GM23248 (cell line): ENCODE data around the gene NAV2. TPM values are rescaled to one million over a fixed set of nuclear protein-coding genes. Genes with fewer than 3 reads are reported as not detected.

Experiments
- DNase-seq: peaks from one replicate; pipeline ENCODE4 v3.0.0-alpha.2; 2015
- H2AFZ ChIP-seq: fragments of 200-600 bp; sonication (generic); 2 replicates; pipeline ENCODE4 v1.6.1; 2016; ENCODE audit warnings: antibody characterized with exemption
- H3F3A ChIP-seq: fragments of 200-600 bp; sonication (generic); 2 replicates; pipeline ENCODE4 v1.6.1; 2016; ENCODE audit warnings: mild to moderate bottlenecking, antibody characterized with exemption, mixed run types; ENCODE audit not compliant: insufficient read depth
- H3K27ac ChIP-seq: fragments of 200-600 bp; sonication (generic); 2 replicates; pipeline ENCODE4 v1.5.1; 2016; ENCODE audit warnings: mild to moderate bottlenecking
- H3K27me3 ChIP-seq: fragments of 200-600 bp; sonication (generic); replicated peaks from 2 replicates; pipeline ENCODE4 v1.6.1; 2016; ENCODE audit warnings: mild to moderate bottlenecking; ENCODE audit not compliant: insufficient read depth
- H3K36me3 ChIP-seq: fragments of 200-600 bp; sonication (generic); 2 replicates; pipeline ENCODE4 v1.6.1; 2016; ENCODE audit warnings: low read depth, mild to moderate bottlenecking
- H3K4me1 ChIP-seq: fragments of 200-600 bp; sonication (generic); 2 replicates; pipeline ENCODE4 v1.6.1; 2016; ENCODE audit warnings: mild to moderate bottlenecking; ENCODE audit not compliant: insufficient read depth
- H3K4me2 ChIP-seq: fragments of 200-600 bp; sonication (generic); one replicate; pipeline ENCODE4 v1.6.1; 2016; ENCODE audit warnings: mild to moderate bottlenecking; ENCODE audit not compliant: unreplicated experiment
- H3K4me3 ChIP-seq: fragments of 200-600 bp; sonication (generic); 2 replicates; pipeline ENCODE4 v1.5.1; 2016; ENCODE audit warnings: mild to moderate bottlenecking
- H3K79me2 ChIP-seq: fragments of 200-600 bp; sonication (generic); 2 replicates; pipeline ENCODE4 v1.6.1; 2016; ENCODE audit warnings: mild to moderate bottlenecking; ENCODE audit not compliant: insufficient read depth
- H3K9ac ChIP-seq: fragments of 200-600 bp; sonication (generic); 2 replicates; pipeline ENCODE4 v1.6.1; 2016; ENCODE audit warnings: mild to moderate bottlenecking
- H3K9me2 ChIP-seq: fragments of 200-600 bp; sonication (generic); 2 replicates; pipeline ENCODE4 v1.6.1; 2016; ENCODE audit warnings: mixed run types, mild to moderate bottlenecking, moderate library complexity; ENCODE audit not compliant: insufficient read depth
- H3K9me3 ChIP-seq: fragments of 200-600 bp; sonication (generic); one replicate; pipeline ENCODE4 v1.6.1; 2017; ENCODE audit warnings: low read depth
- H4K20me1 ChIP-seq: fragments of 200-600 bp; sonication (generic); 2 replicates; pipeline ENCODE4 v1.6.0; 2016; ENCODE audit not compliant: insufficient read depth
- EZH2 ChIP-seq: fragments of 200-600 bp; sonication (generic); IDR thresholded peaks from 2 replicates; pipeline ENCODE4 v1.6.1; 2018; ENCODE audit warnings: antibody characterized with exemption, mild to moderate bottlenecking; ENCODE audit not compliant: insufficient read depth, poor library complexity, severe bottlenecking
- EZH2phosphoT487 ChIP-seq: fragments of 200-600 bp; sonication (generic); IDR thresholded peaks from 2 replicates; pipeline ENCODE4 v1.6.1; 2018; ENCODE audit warnings: antibody characterized with exemption, moderate library complexity, mild to moderate bottlenecking, low read depth; ENCODE audit not compliant: insufficient read depth
- WGBS, 2 experiments: methylation state at CpG; one replicate each; pipeline ENCODE4 v1.1.6; 2015 to 2017; ENCODE audit warnings: low lambda C conversion rate in 2 of 2, low coverage in 1 of 2; ENCODE audit errors: missing lambda C conversion rate in 2 of 2; 5-methylcytosine and 5-hydroxymethylcytosine counted together
- in situ Hi-C: fragments of 300-500 bp; cut with MboI; formaldehyde crosslinking; loops from 2 replicates; pipeline ENCODE4 v1.15.0; 2020
- polyA plus RNA-seq: library from polyadenylated mRNA; unstranded; fragments of >200 nt; fragmentation: Nextera tagmentation; extraction: Ambion mirVana; gene quantifications from 2 replicates; pipeline ENCODE4 v1.2.1, GENCODE V29; 2016
- total RNA-seq: library from RNA; depleted of rRNA; stranded (reverse); fragments of >200 nt; shearing (Covaris generic); gene quantifications from 2 replicates; pipeline ENCODE4 v1.2.3, GENCODE V29; 2014

The NAV2 gene
- total and polyA plus RNA-seq, 2 experiments from 2014 or later = 5.7 to 11.9 TPM

DNA sequence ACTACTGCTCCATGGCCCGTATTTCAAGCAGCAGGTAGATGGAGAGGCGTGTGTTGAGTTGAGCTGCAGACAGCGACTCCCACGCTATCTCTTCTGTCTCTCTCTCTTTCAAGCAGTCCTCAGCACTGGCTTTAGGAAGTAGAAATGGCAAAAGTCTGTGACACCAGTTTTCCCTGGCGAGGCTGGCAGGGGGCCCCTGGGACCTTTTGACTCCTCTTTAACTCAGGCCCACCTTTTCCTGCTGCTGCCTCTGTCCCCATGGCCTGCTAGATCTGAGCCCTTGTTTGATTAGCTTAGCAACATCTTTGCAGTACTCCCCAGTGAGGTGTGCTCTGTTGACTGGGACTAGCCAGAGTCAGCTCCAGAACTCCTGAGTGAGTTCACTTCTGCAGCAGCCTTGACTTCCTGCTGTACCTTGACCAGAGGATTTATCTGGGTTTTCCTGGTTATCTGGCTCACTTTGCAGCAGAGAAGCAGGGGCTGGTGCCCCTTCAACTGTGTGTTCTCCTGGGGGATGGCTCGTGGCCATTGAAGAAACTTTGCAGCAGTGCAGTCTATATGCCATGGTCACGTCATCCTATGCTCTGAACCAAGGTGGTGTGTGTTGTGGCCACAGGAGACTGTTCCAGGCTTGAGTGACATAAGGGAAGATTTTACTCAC, 263.8 kb downstream of the NAV2 start:
- peaks cover 81% of the 10 kb centered on the region for H3K79me2 ChIP-seq
- no peak overlapping the region for H3K27ac ChIP-seq
- no peak for DNase-seq
- TF ChIP-seq EZH2 (no peak), EZH2phosphoT487 (no peak)
- H4K20me1 ChIP-seq = no peaks in the 10 kb centered on the region
- H3K36me3 ChIP-seq = 0 out of 2 replicates have a peak, but pooled peaks cover 6% of the 10 kb centered on the region
- peaks cover 29% of the 10 kb centered on the region for H3K4me1 ChIP-seq
- H2AFZ ChIP-seq = no peak overlapping the region
- H3F3A ChIP-seq = peaks cover 39% of the 10 kb centered on the region
- no peak overlapping the region for H3K4me3 ChIP-seq
- H3K9ac ChIP-seq = no peak overlapping the region
- no peak overlapping the region for H3K4me2 ChIP-seq
- WGBS, 2 experiments = 83 to 85% methylated on average over 7 of the region's 7 CpGs
- H3K27me3 ChIP-seq = no peaks in the 10 kb centered on the region
- H3K9me3 ChIP-seq = no peaks in the 10 kb centered on the region
- in situ Hi-C loops = no loop called here
- H3K9me2 ChIP-seq = no peaks in the 10 kb centered on the region

DNA sequence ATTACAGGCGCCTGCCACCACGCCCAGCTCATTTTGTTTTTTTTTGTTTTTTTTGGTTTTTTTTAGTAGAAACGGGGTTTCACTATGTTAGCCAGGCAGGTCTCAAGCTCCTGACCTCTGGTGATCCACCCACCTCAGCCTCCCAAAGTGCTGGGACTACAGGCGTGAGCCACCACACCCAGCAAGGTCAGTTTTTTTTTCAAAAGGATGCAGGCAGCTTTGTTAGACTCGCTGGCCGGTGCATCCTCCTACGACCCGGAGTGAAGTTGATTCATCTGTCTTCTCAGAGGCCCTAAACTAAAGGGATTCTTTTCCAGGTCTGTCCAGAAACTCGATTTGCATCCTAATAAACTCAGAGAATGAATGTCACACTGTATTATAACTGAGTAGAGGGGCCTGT, 265.3 kb downstream of the NAV2 start:
- 95 to 100% methylated on average over 9 of the region's 9 CpGs for WGBS, 2 experiments
- no peaks in the 10 kb centered on the region for H3K36me3 ChIP-seq
- H3K79me2 ChIP-seq = peaks cover 86% of the 10 kb centered on the region
- H3K4me3 ChIP-seq = no peak overlapping the region
- H3K27me3 ChIP-seq = no peaks in the 10 kb centered on the region
- no peak overlapping the region for H3K4me2 ChIP-seq
- TF ChIP-seq EZH2 = no peak
- TF ChIP-seq EZH2phosphoT487 = no peak
- H3K9ac ChIP-seq = 0 out of 2 replicates have a peak overlapping the region, but pooled peaks have one; percentile 65
- H2AFZ ChIP-seq = no peak overlapping the region
- H3K9me2 ChIP-seq = no peaks in the 10 kb centered on the region
- in situ Hi-C loops = no loop called here
- H3F3A ChIP-seq = peaks cover 44% of the 10 kb centered on the region
- peak overlapping the region; percentile 94 for H3K27ac ChIP-seq
- no peaks in the 10 kb centered on the region for H4K20me1 ChIP-seq
- DNase-seq = no peak
- H3K4me1 ChIP-seq = peaks cover 36% of the 10 kb centered on the region
- no peaks in the 10 kb centered on the region for H3K9me3 ChIP-seq

DNA sequence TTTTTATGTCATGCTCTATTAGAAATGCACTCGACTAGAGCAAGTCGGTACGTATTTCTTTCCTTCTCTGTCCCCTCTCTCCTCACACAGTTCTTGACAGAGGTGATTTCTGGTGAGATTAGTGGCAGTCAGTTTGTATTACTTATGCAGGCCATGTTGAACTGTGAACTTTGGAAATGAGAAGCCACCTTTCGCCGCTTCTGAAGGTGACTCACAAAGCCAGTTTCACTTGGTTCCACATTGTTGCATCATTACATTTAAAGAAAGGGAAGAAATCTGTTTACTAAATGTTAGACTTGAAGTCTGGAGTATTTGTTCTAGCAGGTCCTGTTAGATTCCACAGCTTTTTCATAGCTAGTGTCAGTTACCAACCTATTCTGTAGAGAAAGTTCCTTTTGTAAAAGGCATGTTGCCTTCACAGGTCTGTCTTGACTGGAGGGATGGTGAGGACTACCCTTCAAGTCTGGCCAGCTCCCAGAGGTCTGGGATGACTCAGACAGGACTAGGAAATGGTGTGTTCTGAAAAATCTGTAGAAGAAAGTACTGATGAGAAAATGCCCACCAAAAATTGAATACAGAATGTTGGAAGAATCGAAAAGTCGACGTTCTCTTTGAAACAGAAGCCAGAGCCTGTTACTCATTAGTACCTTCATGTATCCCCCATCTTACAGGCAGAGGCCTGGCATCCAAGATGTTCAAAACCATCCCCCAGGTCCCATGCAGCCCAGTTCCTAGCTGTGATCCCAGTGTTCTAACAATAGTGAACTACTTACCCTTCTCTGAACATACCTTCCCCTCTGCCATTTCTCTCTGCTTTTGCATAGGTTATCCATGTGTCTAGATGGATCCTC, 266.3 kb downstream of the NAV2 start:
- Histone ChIP-seq H3K27me3 (no peaks in the 10 kb centered on the region), H4K20me1 (no peaks in the 10 kb centered on the region), H3K36me3 (no peaks in the 10 kb centered on the region), H3K9me3 (no peaks in the 10 kb centered on the region), H3K27ac (peak overlapping the region; percentile 94), H3K4me3 (no peak overlapping the region), H3K4me1 (peaks cover 38% of the 10 kb centered on the region), H3K79me2 (peaks cover 87% of the 10 kb centered on the region), H3F3A (peaks cover 44% of the 10 kb centered on the region), H3K9me2 (no peaks in the 10 kb centered on the region), H2AFZ (peak overlapping the region; percentile 56), H3K9ac (peak overlapping the region; percentile 65), H3K4me2 (peak overlapping the region; percentile 17)
- TF ChIP-seq EZH2phosphoT487 = no peak
- TF ChIP-seq EZH2 = no peak
- DNase-seq = peak; percentile 84
- WGBS, 2 experiments = 70 to 73% methylated on average over 8 of the region's 8 CpGs
- in situ Hi-C loops = no loop called here

DNA sequence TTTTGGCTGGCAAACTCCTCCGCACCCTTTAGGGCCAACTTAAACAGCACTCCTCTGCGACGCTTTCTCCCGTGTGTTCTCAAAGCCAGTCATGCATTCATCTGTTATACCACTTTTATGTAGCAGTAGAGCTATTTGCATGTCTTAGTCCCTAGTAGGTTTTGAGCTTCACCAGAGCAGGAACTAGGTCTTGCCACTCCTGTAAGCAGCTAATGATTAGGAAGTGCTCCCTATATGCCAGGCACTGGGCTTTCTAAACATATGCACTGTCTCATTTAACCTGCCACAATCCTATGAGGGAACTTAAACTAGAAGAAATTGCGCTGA, 266.8 kb downstream of the NAV2 start:
- Histone ChIP-seq H3K27me3 (no peaks in the 10 kb centered on the region), H4K20me1 (no peaks in the 10 kb centered on the region), H3K4me1 (peaks cover 38% of the 10 kb centered on the region), H3K9ac (peak overlapping the region; percentile 65), H3K9me3 (no peaks in the 10 kb centered on the region), H3K27ac (peak overlapping the region; percentile 94), H3K79me2 (peaks cover 87% of the 10 kb centered on the region), H3K4me2 (peak overlapping the region; percentile 17), H3K4me3 (no peak overlapping the region), H3K9me2 (no peaks in the 10 kb centered on the region), H2AFZ (no peak overlapping the region), H3K36me3 (no peaks in the 10 kb centered on the region), H3F3A (peaks cover 44% of the 10 kb centered on the region)
- 97 to 98% methylated on average over 5 of the region's 5 CpGs for WGBS, 2 experiments
- in situ Hi-C loops = no loop called here
- DNase-seq = no peak
- no peak for TF ChIP-seq EZH2
- no peak for TF ChIP-seq EZH2phosphoT487
